ENCODE measurements around the gene PER1. TPM values are rescaled to one million over a fixed set of nuclear protein-coding genes. Genes with fewer than 3 reads are reported as not detected.

The PER1 gene
- total and polyA plus RNA-seq, 9 of the 15 experiments (the other 6 are each of a cell fraction or from before 2014, with no cell fraction given) = 0.13 to 26.0 (median 3.4) TPM

DNA sequence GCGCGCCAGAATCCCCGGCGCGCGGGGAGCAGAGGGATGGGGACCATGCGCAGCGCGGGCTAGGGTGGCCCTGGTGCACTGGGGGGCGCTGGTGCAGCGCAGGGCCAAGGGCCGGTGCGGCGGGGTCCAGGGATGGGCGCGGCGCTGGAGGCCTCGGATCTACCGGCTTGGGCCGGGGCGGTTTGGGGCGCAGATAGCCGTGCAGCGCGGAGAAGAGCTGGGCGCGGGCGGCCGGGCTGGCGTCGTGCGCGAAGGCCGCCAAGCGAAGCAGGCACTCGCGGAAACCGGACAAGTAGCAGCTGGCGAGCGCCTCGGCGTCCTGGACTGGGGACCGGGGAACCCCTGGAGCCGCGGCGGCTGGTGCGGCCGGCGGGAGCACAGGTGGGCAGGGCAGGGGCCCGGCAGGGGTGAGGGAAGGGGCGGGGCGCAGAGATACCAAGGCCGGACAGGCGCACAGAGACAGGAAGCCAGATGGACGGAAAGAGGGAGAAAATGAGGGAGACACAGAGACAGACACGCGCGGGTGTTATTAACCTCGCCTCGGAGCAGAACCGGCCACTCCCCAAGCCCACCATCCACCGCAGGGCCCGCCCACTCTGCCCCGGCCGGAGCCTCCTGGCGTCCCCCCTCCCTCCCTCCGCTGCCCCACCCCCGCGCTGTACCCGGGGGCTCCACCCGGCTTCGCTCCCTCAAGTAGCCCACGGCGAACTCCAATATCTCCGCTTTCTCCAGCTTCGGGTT is 30.4 kb downstream of the PER1 start (continued):
- TF ChIP-seq BRCA1 (IDR thresholded peaks at IDR 0.05) (no peak), BRCA1 (CRISPR knock-in tag; IDR thresholded peaks at IDR 0.05) (no peak), ETV1 (tag; conservative IDR thresholded peaks at IDR 0.05; ENCODE audit: low read depth) (no peak), NCOA2 (IDR thresholded peaks at IDR 0.05; ENCODE audit: partially characterized antibody in 2 of 2) (no peak), SIN3A (IDR thresholded peaks at IDR 0.05; ENCODE audit: borderline replicate concordance in 2 of 2, control insufficient read depth in 1 of 2, low read depth in 2 of 2, low read length in 2 of 2) (no peak), MTA1 (IDR thresholded peaks at IDR 0.05; ENCODE audit: borderline replicate concordance) (no peak), HDAC2 (IDR thresholded peaks at IDR 0.05) (no peak), MYBL2 (IDR thresholded peaks at IDR 0.05; ENCODE audit: low read depth) (no peak), MYBL2 (CRISPR knock-in tag; IDR thresholded peaks at IDR 0.05; ENCODE audit: borderline replicate concordance) (no peak), CBX8 (IDR thresholded peaks at IDR 0.05; ENCODE audit: borderline replicate concordance, extremely low read depth, low read depth, low read length, poor library complexity, severe bottlenecking) (no peak), LEF1 (IDR thresholded peaks at IDR 0.05) (no peak), NR2C2 (CRISPR knock-in tag; IDR thresholded peaks at IDR 0.05) (no peak), NR2C2 (tag; IDR thresholded peaks at IDR 0.05) (no peak), NFE2 (IDR thresholded peaks at IDR 0.05; ENCODE audit: low read depth) (no peak), ZNF3 (CRISPR knock-in tag; IDR thresholded peaks at IDR 0.05) (no peak), ZNF184 (CRISPR knock-in tag; IDR thresholded peaks at IDR 0.05) (no peak), SAFB (IDR thresholded peaks at IDR 0.05; ENCODE audit: borderline replicate concordance, low read depth, low read length) (peak; percentile 58; the same call in 1 of the 2 replicates), SMAD4 (CRISPR knock-in tag; conservative IDR thresholded peaks at IDR 0.05) (no peak), FOSL1 (tag; conservative IDR thresholded peaks at IDR 0.05) (no peak)
- TF ChIP-seq, protein P1, sequence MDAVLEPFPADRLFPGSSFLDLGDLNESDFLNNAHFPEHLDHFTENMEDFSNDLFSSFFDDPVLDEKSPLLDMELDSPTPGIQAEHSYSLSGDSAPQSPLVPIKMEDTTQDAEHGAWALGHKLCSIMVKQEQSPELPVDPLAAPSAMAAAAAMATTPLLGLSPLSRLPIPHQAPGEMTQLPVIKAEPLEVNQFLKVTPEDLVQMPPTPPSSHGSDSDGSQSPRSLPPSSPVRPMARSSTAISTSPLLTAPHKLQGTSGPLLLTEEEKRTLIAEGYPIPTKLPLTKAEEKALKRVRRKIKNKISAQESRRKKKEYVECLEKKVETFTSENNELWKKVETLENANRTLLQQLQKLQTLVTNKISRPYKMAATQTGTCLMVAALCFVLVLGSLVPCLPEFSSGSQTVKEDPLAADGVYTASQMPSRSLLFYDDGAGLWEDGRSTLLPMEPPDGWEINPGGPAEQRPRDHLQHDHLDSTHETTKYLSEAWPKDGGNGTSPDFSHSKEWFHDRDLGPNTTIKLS (IDR thresholded peaks at IDR 0.05; ENCODE audit: borderline replicate concordance, low read depth) = no peak
- TF ChIP-seq, protein P2, sequence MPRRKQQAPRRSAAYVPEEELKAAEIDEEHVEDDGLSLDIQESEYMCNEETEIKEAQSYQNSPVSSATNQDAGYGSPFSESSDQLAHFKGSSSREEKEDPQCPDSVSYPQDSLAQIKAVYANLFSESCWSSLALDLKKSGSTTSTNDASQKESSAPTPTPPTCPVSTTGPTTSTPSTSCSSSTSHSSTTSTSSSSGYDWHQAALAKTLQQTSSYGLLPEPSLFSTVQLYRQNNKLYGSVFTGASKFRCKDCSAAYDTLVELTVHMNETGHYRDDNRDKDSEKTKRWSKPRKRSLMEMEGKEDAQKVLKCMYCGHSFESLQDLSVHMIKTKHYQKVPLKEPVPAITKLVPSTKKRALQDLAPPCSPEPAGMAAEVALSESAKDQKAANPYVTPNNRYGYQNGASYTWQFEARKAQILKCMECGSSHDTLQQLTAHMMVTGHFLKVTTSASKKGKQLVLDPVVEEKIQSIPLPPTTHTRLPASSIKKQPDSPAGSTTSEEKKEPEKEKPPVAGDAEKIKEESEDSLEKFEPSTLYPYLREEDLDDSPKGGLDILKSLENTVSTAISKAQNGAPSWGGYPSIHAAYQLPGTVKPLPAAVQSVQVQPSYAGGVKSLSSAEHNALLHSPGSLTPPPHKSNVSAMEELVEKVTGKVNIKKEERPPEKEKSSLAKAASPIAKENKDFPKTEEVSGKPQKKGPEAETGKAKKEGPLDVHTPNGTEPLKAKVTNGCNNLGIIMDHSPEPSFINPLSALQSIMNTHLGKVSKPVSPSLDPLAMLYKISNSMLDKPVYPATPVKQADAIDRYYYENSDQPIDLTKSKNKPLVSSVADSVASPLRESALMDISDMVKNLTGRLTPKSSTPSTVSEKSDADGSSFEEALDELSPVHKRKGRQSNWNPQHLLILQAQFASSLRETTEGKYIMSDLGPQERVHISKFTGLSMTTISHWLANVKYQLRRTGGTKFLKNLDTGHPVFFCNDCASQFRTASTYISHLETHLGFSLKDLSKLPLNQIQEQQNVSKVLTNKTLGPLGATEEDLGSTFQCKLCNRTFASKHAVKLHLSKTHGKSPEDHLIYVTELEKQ (CRISPR knock-in tag; IDR thresholded peaks at IDR 0.05) = no peak
- TF ChIP-seq, protein P3, sequence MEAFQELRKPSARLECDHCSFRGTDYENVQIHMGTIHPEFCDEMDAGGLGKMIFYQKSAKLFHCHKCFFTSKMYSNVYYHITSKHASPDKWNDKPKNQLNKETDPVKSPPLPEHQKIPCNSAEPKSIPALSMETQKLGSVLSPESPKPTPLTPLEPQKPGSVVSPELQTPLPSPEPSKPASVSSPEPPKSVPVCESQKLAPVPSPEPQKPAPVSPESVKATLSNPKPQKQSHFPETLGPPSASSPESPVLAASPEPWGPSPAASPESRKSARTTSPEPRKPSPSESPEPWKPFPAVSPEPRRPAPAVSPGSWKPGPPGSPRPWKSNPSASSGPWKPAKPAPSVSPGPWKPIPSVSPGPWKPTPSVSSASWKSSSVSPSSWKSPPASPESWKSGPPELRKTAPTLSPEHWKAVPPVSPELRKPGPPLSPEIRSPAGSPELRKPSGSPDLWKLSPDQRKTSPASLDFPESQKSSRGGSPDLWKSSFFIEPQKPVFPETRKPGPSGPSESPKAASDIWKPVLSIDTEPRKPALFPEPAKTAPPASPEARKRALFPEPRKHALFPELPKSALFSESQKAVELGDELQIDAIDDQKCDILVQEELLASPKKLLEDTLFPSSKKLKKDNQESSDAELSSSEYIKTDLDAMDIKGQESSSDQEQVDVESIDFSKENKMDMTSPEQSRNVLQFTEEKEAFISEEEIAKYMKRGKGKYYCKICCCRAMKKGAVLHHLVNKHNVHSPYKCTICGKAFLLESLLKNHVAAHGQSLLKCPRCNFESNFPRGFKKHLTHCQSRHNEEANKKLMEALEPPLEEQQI (IDR thresholded peaks at IDR 0.05) = no peak

All from K562 (cell line).